SK-N-SH treated with all-trans-retinoic acid at 6 μM for 48 hours (cell line): ENCODE results near the gene BIRC7.

ENCODE experiments used
- ATAC-seq: fragments of 200-7000 bp; cut with Tn5 transposase; 3 replicates; pipeline ENCODE4 v1.9.1; 2020; ENCODE audit warnings: mild to moderate bottlenecking, moderate library complexity
- ARNTL ChIP-seq: fragments of 450-650 bp; formaldehyde crosslinking; IDR thresholded peaks from 2 replicates; pipeline ENCODE4 v1.5.0; 2020; ENCODE audit warnings: low read depth, mild to moderate bottlenecking, moderate library complexity, borderline replicate concordance
- BACH2 ChIP-seq: fragments of 250-450 bp; sonication (Bioruptor Pico); IDR thresholded peaks from 2 replicates; pipeline ENCODE4 v1.9.0; 2021; ENCODE audit warnings: mild to moderate bottlenecking, borderline replicate concordance
- CREB5 ChIP-seq: fragments of 250-450 bp; sonication (Bioruptor Pico); IDR thresholded peaks from 2 replicates; pipeline ENCODE4 v1.5.1; 2020; ENCODE audit warnings: low read depth, mild to moderate bottlenecking, moderate library complexity
- CSDC2 ChIP-seq: fragments of 250-450 bp; sonication (Bioruptor Pico); IDR thresholded peaks from 2 replicates; pipeline ENCODE4 v1.5.0; 2020; ENCODE audit warnings: mild to moderate bottlenecking, moderate library complexity
- CSRNP3 ChIP-seq: fragments of 250-450 bp; sonication (Bioruptor Pico); IDR thresholded peaks from 2 replicates; pipeline ENCODE4 v1.5.1; 2021; ENCODE audit warnings: mild to moderate bottlenecking, moderate library complexity
- ESRRG ChIP-seq: fragments of 250-450 bp; sonication (Bioruptor Pico); IDR thresholded peaks from 2 replicates; pipeline ENCODE4 v1.6.1; 2021; ENCODE audit warnings: mild to moderate bottlenecking
- ISL1 ChIP-seq: fragments of 250-450 bp; sonication (Bioruptor Pico); IDR thresholded peaks from 2 replicates; pipeline ENCODE4 v2.1.2; 2022; ENCODE audit warnings: mild to moderate bottlenecking, moderate library complexity
- OSR1 ChIP-seq: fragments of 250-450 bp; sonication (Bioruptor Pico); IDR thresholded peaks from 2 replicates; pipeline ENCODE4 v1.8.0; 2022; ENCODE audit warnings: moderate library complexity, mild to moderate bottlenecking, inconsistent platforms
- PATZ1 ChIP-seq: fragments of 250-450 bp; sonication (Bioruptor Pico); IDR thresholded peaks from 2 replicates; pipeline ENCODE4 v1.8.0; 2020; ENCODE audit warnings: mild to moderate bottlenecking, moderate library complexity, borderline replicate concordance
- POU6F1 ChIP-seq: fragments of 250-450 bp; sonication (Bioruptor Pico); IDR thresholded peaks from 2 replicates; pipeline ENCODE4 v1.8.0; 2021; ENCODE audit warnings: low read depth, mild to moderate bottlenecking, moderate library complexity, borderline replicate concordance
- PPARA ChIP-seq: fragments of 250-450 bp; sonication (Bioruptor Pico); IDR thresholded peaks from 2 replicates; pipeline ENCODE4 v1.5.0; 2020; ENCODE audit warnings: mild to moderate bottlenecking, borderline replicate concordance
- RARB ChIP-seq: fragments of 250-450 bp; sonication (Bioruptor Pico); IDR thresholded peaks from 2 replicates; pipeline ENCODE4 v1.8.0; 2021; ENCODE audit warnings: mild to moderate bottlenecking, moderate library complexity
- SNAI2 ChIP-seq: fragments of 250-450 bp; sonication (Bioruptor Pico); IDR thresholded peaks from 2 replicates; pipeline ENCODE4 v1.5.0; 2020; ENCODE audit warnings: mild to moderate bottlenecking, moderate library complexity
- TCF4 ChIP-seq: fragments of 250-450 bp; sonication (Bioruptor Pico); IDR thresholded peaks from 2 replicates; pipeline ENCODE4 v1.8.0; 2021; ENCODE audit warnings: mild to moderate bottlenecking, moderate library complexity, borderline replicate concordance
- TOX ChIP-seq: fragments of 250-450 bp; sonication (Bioruptor Pico); IDR thresholded peaks from 2 replicates; pipeline ENCODE4 v1.8.0; 2021; ENCODE audit warnings: mild to moderate bottlenecking, moderate library complexity, borderline replicate concordance
- TSHZ2 ChIP-seq: fragments of 250-450 bp; sonication (Bioruptor Pico); IDR thresholded peaks from 2 replicates; pipeline ENCODE4 v1.5.0; 2020; ENCODE audit warnings: mild to moderate bottlenecking, moderate library complexity
- ZC3H10 ChIP-seq: fragments of 250-450 bp; sonication (Bioruptor Pico); IDR thresholded peaks from 2 replicates; pipeline ENCODE4 v1.5.1; 2021; ENCODE audit warnings: mild to moderate bottlenecking, moderate library complexity
- ZFP3 ChIP-seq: fragments of 250-450 bp; sonication (Bioruptor Pico); IDR thresholded peaks from 2 replicates; pipeline ENCODE4 v1.5.0; 2020; ENCODE audit warnings: mild to moderate bottlenecking, moderate library complexity
- ZFP30 ChIP-seq: fragments of 450-650 bp; formaldehyde crosslinking; IDR thresholded peaks from 2 replicates; pipeline ENCODE4 v1.5.0; 2022; ENCODE audit warnings: mild to moderate bottlenecking, moderate library complexity
- ZNF565 ChIP-seq: fragments of 450-650 bp; formaldehyde crosslinking; conservative IDR thresholded peaks from 2 replicates; pipeline ENCODE4 v1.5.0; 2020; ENCODE audit warnings: low read depth, mild to moderate bottlenecking, moderate library complexity
- ZNF70 ChIP-seq: fragments of 450-650 bp; formaldehyde crosslinking; IDR thresholded peaks from 2 replicates; pipeline ENCODE4 v1.5.0; 2020; ENCODE audit warnings: mild to moderate bottlenecking, moderate library complexity
- ZNF8 ChIP-seq: fragments of 450-650 bp; formaldehyde crosslinking; IDR thresholded peaks from 2 replicates; pipeline ENCODE4 v1.5.0; 2020; ENCODE audit warnings: mild to moderate bottlenecking, moderate library complexity

The BIRC7 gene

GRCh38 chr20:63202021-63202420 is 33.7 kb upstream of the BIRC7 start:
- ATAC-seq: no peak

GRCh38 chr20:63202811-63203526 is 32.7 kb upstream of the BIRC7 start:
- TF ChIP-seq TOX (CRISPR knock-in tag): no peak
- no peak for TF ChIP-seq CREB5 (CRISPR knock-in tag)
- no peak for TF ChIP-seq TCF4
- no peak for TF ChIP-seq CSRNP3 (CRISPR knock-in tag)
- TF ChIP-seq OSR1: no peak
- no peak for TF ChIP-seq PPARA
- TF ChIP-seq ISL1 (CRISPR knock-in tag): no peak
- TF ChIP-seq ZNF8 (CRISPR knock-in tag): no peak
- TF ChIP-seq ZFP3 (CRISPR knock-in tag): no peak
- TF ChIP-seq ZNF70 (CRISPR knock-in tag): no peak
- TF ChIP-seq, all 23 proteins: peak for 0
- no peak for ATAC-seq

More at GRCh38 chr20:63202021-63202420, 33.7 kb upstream of the BIRC7 start:
- TF ChIP-seq ARNTL (CRISPR knock-in tag): no peak
- TF ChIP-seq TSHZ2 (CRISPR knock-in tag): no peak
- no peak for TF ChIP-seq PATZ1
- TF ChIP-seq SNAI2 (CRISPR knock-in tag): no peak
- no peak for TF ChIP-seq CREB5 (CRISPR knock-in tag)
- no peak for TF ChIP-seq ZC3H10 (CRISPR knock-in tag)
- no peak for TF ChIP-seq RARB (CRISPR knock-in tag)
- no peak for TF ChIP-seq TOX (CRISPR knock-in tag)
- no peak for TF ChIP-seq BACH2
- no peak for TF ChIP-seq ESRRG (CRISPR knock-in tag)
- no peak for TF ChIP-seq OSR1
- TF ChIP-seq CSDC2 (CRISPR knock-in tag): no peak
- TF ChIP-seq, all 23 proteins: peak for 0

GRCh38 chr20:63204362-63204761 is 31.3 kb upstream of the BIRC7 start:
- no peak for ATAC-seq
- TF ChIP-seq ZNF565 (CRISPR knock-in tag) (no peak), BACH2 (no peak), TCF4 (no peak), POU6F1 (CRISPR knock-in tag) (no peak), ZFP30 (no peak), CSDC2 (CRISPR knock-in tag) (no peak), TOX (CRISPR knock-in tag) (no peak), ARNTL (CRISPR knock-in tag) (no peak), TSHZ2 (CRISPR knock-in tag) (no peak), ZC3H10 (CRISPR knock-in tag) (no peak), PPARA (no peak), CSRNP3 (CRISPR knock-in tag) (no peak), OSR1 (no peak)
